Neural cell (in vitro differentiated cells): ENCODE results near the gene TCF20.

ENCODE experiments used
- CTCF ChIP-seq: fragments of 450-650 bp; IDR thresholded peaks from 2 replicates; pipeline ENCODE4 v1.5.1; 2014; ENCODE audit warnings: antibody characterized with exemption, mild to moderate bottlenecking, moderate library complexity; ENCODE audit not compliant: poor library complexity, severe bottlenecking
- EP300 ChIP-seq: fragments of 450-650 bp; conservative IDR thresholded peaks from 2 replicates; pipeline ENCODE4 v1.6.1; 2014; ENCODE audit warnings: antibody characterized with exemption, mild to moderate bottlenecking, moderate library complexity; ENCODE audit not compliant: poor library complexity, severe bottlenecking
- EZH2 ChIP-seq: fragments of 200-600, 300-800 bp; shearing (Covaris generic), sonication (generic); IDR thresholded peaks from 2 replicates; pipeline ENCODE4 v1.6.1; 2014; ENCODE audit warnings: antibody characterized with exemption, low read length, borderline replicate concordance, mild to moderate bottlenecking; ENCODE audit not compliant: insufficient read depth, poor library complexity, severe bottlenecking
- MXI1 ChIP-seq: fragments of 450-650 bp; conservative IDR thresholded peaks from 2 replicates; pipeline ENCODE4 v1.6.1; 2014; ENCODE audit warnings: antibody characterized with exemption, mild to moderate bottlenecking; ENCODE audit not compliant: poor library complexity, severe bottlenecking
- POLR2AphosphoS5 ChIP-seq: IDR thresholded peaks from 2 replicates; pipeline ENCODE4 v1.6.1; 2012
- RAD21 ChIP-seq: fragments of 450-650 bp; conservative IDR thresholded peaks from 2 replicates; pipeline ENCODE4 v1.6.1; 2014; ENCODE audit warnings: antibody characterized with exemption, mild to moderate bottlenecking, moderate library complexity
- TF ChIP-seq, protein P1 (sequence below): IDR thresholded peaks from 2 replicates; pipeline ENCODE4 v1.6.1; 2012; ENCODE audit warnings: borderline replicate concordance

DNA sequence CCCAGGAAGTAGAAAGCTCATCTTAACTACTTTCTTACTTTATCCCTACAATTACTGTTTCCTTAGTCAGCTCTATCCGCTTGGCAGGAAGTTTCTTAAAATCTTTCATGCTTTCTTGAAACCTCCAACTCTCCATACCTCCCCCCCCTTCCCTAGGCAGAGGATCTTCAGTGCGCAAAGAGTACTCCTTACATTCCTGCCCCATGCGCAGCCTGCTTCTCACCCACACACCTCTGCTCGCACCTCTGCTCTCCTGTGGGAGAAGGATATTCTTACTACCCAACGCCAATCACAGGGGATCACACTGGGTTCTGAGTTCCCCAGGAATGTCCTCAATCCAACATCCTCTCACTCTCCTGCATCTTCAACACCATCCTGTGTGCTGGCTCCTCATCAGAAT lies 12.3 kb downstream of the TCF20 start:
- TF ChIP-seq CTCF (no peak), EP300 (no peak), EZH2 (no peak), POLR2AphosphoS5 (no peak), MXI1 (no peak), RAD21 (no peak)
- TF ChIP-seq, protein P1, sequence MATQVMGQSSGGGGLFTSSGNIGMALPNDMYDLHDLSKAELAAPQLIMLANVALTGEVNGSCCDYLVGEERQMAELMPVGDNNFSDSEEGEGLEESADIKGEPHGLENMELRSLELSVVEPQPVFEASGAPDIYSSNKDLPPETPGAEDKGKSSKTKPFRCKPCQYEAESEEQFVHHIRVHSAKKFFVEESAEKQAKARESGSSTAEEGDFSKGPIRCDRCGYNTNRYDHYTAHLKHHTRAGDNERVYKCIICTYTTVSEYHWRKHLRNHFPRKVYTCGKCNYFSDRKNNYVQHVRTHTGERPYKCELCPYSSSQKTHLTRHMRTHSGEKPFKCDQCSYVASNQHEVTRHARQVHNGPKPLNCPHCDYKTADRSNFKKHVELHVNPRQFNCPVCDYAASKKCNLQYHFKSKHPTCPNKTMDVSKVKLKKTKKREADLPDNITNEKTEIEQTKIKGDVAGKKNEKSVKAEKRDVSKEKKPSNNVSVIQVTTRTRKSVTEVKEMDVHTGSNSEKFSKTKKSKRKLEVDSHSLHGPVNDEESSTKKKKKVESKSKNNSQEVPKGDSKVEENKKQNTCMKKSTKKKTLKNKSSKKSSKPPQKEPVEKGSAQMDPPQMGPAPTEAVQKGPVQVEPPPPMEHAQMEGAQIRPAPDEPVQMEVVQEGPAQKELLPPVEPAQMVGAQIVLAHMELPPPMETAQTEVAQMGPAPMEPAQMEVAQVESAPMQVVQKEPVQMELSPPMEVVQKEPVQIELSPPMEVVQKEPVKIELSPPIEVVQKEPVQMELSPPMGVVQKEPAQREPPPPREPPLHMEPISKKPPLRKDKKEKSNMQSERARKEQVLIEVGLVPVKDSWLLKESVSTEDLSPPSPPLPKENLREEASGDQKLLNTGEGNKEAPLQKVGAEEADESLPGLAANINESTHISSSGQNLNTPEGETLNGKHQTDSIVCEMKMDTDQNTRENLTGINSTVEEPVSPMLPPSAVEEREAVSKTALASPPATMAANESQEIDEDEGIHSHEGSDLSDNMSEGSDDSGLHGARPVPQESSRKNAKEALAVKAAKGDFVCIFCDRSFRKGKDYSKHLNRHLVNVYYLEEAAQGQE: no peak
